Measurements from ENCODE around the gene UBXN2A. TPM values are rescaled to one million over a fixed set of nuclear protein-coding genes. Genes with fewer than 3 reads are reported as not detected.

Gene UBXN2A
- total RNA-seq, 1 experiment from 2014 or later = 19.7 TPM

DNA sequence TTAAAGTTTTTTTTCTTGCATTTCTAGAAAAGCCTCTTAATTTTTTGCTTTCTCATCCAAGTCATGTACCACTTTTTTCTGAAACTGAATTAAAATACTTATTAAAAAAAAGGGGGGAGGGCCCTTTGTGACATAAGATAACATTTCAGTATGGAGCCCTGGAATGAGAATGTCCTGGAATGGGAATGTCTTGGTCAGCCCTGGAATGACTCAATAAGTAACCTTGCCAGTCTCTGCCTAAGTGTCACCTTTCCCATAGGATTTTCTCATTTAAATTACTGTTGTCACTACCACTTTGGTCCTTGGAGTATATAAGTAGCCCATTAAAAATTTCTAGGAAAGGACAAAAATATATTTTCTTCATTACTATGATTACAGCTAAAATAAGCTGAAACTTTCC, 4.7 kb downstream of the UBXN2A start:
- Histone ChIP-seq H3K9me3 (ENCODE audit: control insufficient read depth, low read depth, low read length) (no peaks in the 10 kb centered on the region), H3T11ph (ENCODE audit: low read length) (no peak overlapping the region), H3K18ac (ENCODE audit: insufficient read length, low read depth, low read length) (no peak overlapping the region), H2AFZ (ENCODE audit: low read length) (no peak overlapping the region), H3K27me3 (ENCODE audit: insufficient read depth, low read length) (no peaks in the 10 kb centered on the region), H3K23ac (ENCODE audit: insufficient read length, low read depth, low read length) (no peak overlapping the region), H2BK15ac (ENCODE audit: low read depth, low read length) (no peak overlapping the region), H3K9ac (ENCODE audit: extremely low read depth, insufficient read length, low read length) (no peak overlapping the region), H3K14ac (ENCODE audit: insufficient read depth, low read length) (no peak overlapping the region), H3K79me1 (ENCODE audit: insufficient read depth, low read depth, low read length, poor library complexity, severe bottlenecking) (no peaks in the 10 kb centered on the region), H3K4me1 (ENCODE audit: insufficient read depth, low read length) (no peaks in the 10 kb centered on the region), H3K27ac (ENCODE audit: insufficient read length, low read depth, low read length) (no peak overlapping the region), H4K91ac (ENCODE audit: insufficient read length, low read depth, low read length) (no peak overlapping the region), H2BK5ac (ENCODE audit: insufficient read length, low read length) (no peak overlapping the region), H3K4me2 (ENCODE audit: insufficient read depth, insufficient read length, low read length) (no peak overlapping the region), H2BK120ac (ENCODE audit: low read depth, low read length, poor library complexity, severe bottlenecking) (no peak overlapping the region), H2BK20ac (ENCODE audit: low read depth, low read length, poor library complexity, severe bottlenecking) (no peak overlapping the region), H4K5ac (ENCODE audit: insufficient read length, low read depth, low read length) (no peak overlapping the region), H2AK5ac (ENCODE audit: insufficient read length, low read length) (no peak overlapping the region), H4K20me1 (ENCODE audit: control insufficient read depth, insufficient read depth, insufficient read length) (no peaks in the 10 kb centered on the region), H3K23me2 (ENCODE audit: insufficient read length, low read depth, low read length, poor library complexity, severe bottlenecking) (no peaks in the 10 kb centered on the region), H3K4ac (ENCODE audit: low read depth, low read length) (no peak overlapping the region), H4K8ac (replicated peaks; ENCODE audit: insufficient read length, low read depth, low read length) (no peak overlapping the region), H3K56ac (ENCODE audit: insufficient read length, low read depth, low read length) (no peak overlapping the region), H2BK12ac (ENCODE audit: insufficient read length, low read depth, low read length) (no peak overlapping the region), H3K79me2 (ENCODE audit: insufficient read depth, low read length) (peaks cover 2% of the 10 kb centered on the region; the same call in 1 of the 2 replicates)
- Mint-ChIP-seq H3K4me1 (peaks cover 24 to 30% of the 10 kb centered on the region in 2 experiments), H3K27me3 (ENCODE audit: low read depth) (peaks cover 2% of the 10 kb centered on the region; the same call in 1 of the 2 replicates), H3K36me3 (ENCODE audit: insufficient read depth in 1 of 3, low read depth in 3 of 3) (peaks cover 6 to 19% (median 13%) of the 10 kb centered on the region in 3 experiments; a peak in 6 of 7 replicates), H3K9me3 (no peaks in the 10 kb centered on the region), H3K4me3 (no peak overlapping the region), H3K27ac (peak overlapping the region in 1 of 3 experiments; percentile 50; a peak in 1 of 7 replicates)
- TF ChIP-seq, protein P1, sequence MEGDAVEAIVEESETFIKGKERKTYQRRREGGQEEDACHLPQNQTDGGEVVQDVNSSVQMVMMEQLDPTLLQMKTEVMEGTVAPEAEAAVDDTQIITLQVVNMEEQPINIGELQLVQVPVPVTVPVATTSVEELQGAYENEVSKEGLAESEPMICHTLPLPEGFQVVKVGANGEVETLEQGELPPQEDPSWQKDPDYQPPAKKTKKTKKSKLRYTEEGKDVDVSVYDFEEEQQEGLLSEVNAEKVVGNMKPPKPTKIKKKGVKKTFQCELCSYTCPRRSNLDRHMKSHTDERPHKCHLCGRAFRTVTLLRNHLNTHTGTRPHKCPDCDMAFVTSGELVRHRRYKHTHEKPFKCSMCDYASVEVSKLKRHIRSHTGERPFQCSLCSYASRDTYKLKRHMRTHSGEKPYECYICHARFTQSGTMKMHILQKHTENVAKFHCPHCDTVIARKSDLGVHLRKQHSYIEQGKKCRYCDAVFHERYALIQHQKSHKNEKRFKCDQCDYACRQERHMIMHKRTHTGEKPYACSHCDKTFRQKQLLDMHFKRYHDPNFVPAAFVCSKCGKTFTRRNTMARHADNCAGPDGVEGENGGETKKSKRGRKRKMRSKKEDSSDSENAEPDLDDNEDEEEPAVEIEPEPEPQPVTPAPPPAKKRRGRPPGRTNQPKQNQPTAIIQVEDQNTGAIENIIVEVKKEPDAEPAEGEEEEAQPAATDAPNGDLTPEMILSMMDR (conservative IDR thresholded peaks at IDR 0.05) = no peak
- DNase-seq = no peak
